KOPT-K1 (cell line): ENCODE measurements around the gene EXOC6.
"Not testable (repeated sequence)": the region's sequence is repeated elsewhere in the genome, so short reads cannot be mapped to it uniquely, and the experiment has no call there.

Experiments
- H3K27ac ChIP-seq: fragments of 200-600 bp; sonication (generic); 2 replicates; pipeline ENCODE4 v1.5.1; 2016; ENCODE audit warnings: antibody characterized with exemption, mild to moderate bottlenecking, low read depth, low read length; ENCODE audit not compliant: poor library complexity, severe bottlenecking
- H3K36me3 ChIP-seq: fragments of 200-600 bp; sonication (generic); 2 replicates; pipeline ENCODE4 v1.5.1; 2017; ENCODE audit warnings: antibody characterized with exemption, mild to moderate bottlenecking, low read length, moderate library complexity; ENCODE audit not compliant: insufficient read depth
- H3K9me3 ChIP-seq: fragments of 200-600 bp; sonication (generic); 2 replicates; pipeline ENCODE4 v1.5.1; 2017; ENCODE audit warnings: antibody characterized with exemption, low read length, mild to moderate bottlenecking; ENCODE audit not compliant: insufficient read depth, poor library complexity, severe bottlenecking

Gene EXOC6

DNA sequence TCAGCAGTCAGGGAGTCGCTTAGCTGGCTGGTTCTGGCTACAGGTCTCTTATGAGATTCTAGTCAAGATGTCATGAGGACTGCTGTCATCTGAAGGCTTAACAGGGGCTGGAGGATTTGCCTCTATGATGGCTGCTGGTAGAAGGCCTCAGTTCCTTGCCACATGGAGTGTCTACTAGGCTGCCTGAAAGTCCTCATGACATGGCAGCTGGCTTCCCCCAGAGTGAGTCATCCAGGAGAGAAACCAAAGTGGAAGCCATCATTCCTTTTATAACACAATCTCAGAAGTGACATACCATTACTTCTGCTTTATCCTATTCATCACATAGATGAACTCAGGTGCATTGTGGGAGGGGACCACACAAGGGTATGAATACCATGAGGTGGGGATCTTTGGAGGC, 75.1 kb downstream of the EXOC6 start:
- H3K27ac ChIP-seq, result no peak overlapping the region
- H3K36me3 ChIP-seq, result peaks cover 8% of the 10 kb centered on the region
- H3K9me3 ChIP-seq, result peaks cover 16% of the 10 kb centered on the region

DNA sequence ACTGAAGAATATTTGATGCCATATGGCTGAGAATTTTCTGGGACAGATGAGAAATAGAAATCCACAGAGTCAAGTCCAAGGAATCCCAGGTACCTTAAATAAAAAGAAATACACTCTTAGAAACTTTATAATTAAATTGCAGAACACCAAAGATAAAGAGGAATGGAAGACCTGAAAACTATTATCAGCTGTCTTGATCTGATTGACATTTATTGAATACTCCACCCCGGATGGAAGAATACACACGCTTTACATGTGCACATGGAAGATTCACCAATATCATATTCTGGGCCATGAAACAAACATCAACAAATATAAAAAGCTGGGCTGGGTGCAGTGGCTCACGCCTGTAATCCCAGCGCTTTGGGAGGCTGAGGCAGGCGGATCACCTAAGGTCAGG, 81.6 kb downstream of the EXOC6 start:
- Histone ChIP-seq H3K36me3 (peaks cover 30% of the 10 kb centered on the region), H3K9me3 (peaks cover 12% of the 10 kb centered on the region), H3K27ac (no peak overlapping the region)

DNA sequence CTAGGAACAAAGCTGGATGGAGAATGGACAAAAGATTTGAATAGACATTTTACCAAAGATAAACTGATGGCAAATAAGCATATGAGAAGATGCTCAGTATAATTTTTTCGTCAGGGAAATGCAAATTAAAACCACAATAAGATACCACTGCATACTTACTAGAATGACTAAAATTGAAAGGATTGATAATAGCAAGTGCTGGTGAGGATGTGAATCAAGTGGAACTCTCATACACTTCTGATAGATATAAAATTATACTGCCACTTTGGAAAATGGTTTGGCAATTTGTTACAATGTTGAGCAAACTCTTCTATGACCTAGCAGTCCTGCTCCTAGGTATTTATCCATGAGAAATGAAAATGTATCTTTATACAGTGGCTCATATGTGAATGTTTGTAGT, 83.3 kb downstream of the EXOC6 start:
- peaks cover 30% of the 10 kb centered on the region for H3K36me3 ChIP-seq
- no peak overlapping the region for H3K27ac ChIP-seq
- H3K9me3 ChIP-seq, result peaks cover 12% of the 10 kb centered on the region

DNA sequence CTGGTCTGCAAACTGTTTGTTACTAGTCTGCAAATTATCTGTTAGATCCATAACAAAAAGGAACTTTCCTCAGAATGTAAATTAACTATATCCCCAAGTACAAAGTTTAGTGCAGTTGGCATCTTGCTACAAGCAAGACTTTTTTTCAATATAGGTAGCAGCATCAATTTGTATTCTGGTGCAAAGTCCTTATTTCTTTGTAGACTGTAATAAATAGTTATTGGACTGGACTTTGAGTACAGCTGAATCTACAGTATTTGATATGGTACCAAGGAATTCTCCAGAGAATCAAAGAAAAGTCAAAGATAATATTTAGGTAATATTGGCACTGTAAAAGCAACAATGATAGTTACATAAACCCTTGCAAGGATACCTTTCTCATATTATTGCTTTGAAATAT, 89.6 kb downstream of the EXOC6 start:
- Histone ChIP-seq H3K27ac (no peak overlapping the region), H3K36me3 (peaks cover 5% of the 10 kb centered on the region), H3K9me3 (no peaks in the 10 kb centered on the region)

DNA sequence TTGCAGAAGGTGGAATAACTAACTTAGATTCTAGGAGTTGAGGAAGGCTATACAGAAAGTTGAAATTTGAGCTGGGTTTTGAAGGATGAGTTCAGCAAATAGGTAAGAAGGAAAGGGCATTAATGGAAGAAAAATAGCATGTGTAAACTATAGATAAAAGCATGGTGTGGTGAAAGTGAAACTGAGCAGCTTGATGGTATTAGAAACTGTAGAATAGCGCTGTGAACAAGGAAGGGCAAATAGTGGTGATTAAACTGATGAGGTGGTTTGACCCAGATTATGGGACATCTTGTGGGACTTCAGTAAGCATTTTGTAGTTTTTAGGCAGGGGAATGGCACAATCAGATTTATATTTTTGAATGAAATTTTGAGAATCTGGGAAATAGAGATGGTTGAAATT, 90.5 kb downstream of the EXOC6 start:
- Histone ChIP-seq H3K36me3 (peaks cover 5% of the 10 kb centered on the region), H3K27ac (no peak overlapping the region), H3K9me3 (no peaks in the 10 kb centered on the region)

DNA sequence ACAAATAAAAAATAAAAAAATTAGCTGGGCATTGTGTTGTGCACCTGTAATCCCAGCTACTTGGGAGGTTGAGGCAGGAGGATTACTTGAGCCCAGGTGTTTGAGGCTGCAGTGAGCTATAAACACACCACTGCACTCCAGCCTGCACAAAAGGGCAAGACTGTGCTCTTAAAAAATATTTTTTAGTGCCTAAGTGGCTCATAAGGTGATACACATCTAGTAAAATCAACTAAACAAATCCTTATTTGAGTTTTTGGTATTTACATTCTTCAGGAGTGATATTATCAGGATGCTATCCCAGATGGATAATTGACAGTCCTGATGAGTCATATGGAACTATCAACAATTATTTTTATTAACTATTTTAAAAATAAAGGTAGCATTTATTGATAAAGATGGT, 93.9 kb downstream of the EXOC6 start:
- Histone ChIP-seq H3K36me3 (peaks cover 12% of the 10 kb centered on the region), H3K9me3 (no peaks in the 10 kb centered on the region), H3K27ac (no peak overlapping the region)

DNA sequence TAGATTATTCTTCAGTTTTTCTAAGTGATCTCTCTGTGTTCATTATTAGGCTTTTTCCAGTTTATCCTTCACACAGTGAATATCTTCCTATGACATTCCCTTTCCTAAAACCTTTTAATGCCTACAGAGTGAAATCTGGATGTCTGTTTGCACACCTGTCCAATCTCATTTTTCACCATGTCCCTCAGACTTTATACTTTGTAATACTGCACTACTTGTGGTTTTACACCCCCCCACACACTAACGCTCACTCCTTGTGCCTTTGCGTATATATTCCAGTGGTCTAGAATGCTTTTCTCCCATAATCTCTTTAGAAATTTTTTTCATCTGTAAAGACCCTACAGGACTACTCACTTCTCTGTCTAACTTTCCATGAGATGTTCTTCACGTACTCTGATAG, 98.2 kb downstream of the EXOC6 start:
- Histone ChIP-seq H3K27ac (no peak overlapping the region), H3K9me3 (no peaks in the 10 kb centered on the region), H3K36me3 (peaks cover 18% of the 10 kb centered on the region)

DNA sequence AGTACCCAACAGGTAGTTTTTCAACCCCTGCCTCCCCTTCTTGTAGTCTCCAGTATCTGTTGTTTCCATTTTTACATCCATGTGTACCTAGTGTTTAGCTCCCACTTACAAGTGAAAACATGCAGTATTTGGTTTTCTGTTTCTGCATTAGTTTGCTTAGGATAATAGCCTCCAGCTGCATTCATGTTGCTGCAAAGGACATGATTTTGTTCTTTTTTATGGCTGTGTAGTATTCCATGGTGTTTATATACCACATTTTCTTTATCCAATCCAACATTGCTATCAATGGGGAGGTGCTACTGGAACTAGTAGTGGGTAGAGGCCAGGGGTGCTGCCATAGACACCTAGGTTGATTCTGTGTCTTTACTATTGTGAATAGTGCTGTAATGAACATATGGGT, 104.3 kb downstream of the EXOC6 start:
- peaks cover 30% of the 10 kb centered on the region for H3K36me3 ChIP-seq
- not testable (repeated sequence) for H3K9me3 ChIP-seq, H3K27ac ChIP-seq

DNA sequence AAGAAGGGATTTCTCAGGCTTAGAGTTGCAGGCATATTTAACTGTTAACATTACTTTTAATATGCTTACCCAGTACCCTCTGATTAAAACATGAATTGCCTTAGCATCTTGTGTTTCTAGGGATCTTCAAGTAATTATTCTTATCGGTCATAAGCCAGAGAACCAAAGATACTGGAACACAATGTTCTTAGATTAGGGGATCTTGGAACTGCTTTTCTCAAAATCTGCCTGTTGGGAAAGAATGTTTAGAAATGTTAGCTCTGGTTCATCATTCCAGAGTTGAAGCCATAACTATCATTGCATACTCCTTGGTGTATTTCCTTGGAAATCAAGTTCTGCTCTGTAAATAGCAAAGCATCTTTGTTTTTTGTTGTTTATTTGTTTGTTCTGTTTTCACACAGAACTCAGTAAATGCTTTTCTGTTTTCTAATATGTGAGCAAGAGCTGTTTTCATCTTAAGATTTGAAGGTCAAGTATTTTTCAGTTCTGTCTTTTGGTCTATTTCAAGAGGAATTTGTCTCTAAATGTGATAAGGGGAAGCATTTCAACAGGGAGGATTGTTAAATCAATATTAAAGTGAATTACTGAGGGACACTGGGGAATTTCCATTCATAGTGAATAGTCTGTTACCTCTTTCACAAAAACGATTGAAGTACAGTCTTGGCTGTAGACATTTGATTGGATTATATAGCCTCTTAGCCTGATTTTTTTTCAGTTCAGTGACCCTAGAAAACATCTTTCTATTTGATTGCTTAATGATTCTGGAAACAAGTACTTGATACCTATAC, 109.1 kb downstream of the EXOC6 start:
- Histone ChIP-seq H3K9me3 (no peaks in the 10 kb centered on the region), H3K27ac (no peak overlapping the region), H3K36me3 (peaks cover 22% of the 10 kb centered on the region)

DNA sequence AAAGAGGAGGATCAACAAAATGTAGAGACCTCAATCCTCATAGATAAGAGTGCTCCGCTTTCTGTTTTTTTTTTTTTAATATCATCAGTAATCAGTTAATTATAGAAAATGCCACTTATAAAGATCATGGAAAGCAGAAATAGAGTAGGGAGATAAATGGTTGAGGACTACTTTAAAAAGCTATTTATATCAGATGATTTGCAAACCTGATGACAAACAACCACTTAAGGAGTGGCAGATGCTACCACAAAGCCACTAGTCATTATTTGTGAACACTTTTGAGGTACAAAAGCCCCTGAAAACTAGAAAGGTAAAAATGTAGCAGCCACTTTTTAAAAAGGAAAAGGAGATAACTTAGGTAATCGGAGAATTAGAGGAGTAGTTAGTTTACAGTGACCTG, 113.3 kb downstream of the EXOC6 start:
- H3K36me3 ChIP-seq, result peaks cover 6% of the 10 kb centered on the region; the same call in 1 of the 2 replicates
- no peak overlapping the region for H3K27ac ChIP-seq

DNA sequence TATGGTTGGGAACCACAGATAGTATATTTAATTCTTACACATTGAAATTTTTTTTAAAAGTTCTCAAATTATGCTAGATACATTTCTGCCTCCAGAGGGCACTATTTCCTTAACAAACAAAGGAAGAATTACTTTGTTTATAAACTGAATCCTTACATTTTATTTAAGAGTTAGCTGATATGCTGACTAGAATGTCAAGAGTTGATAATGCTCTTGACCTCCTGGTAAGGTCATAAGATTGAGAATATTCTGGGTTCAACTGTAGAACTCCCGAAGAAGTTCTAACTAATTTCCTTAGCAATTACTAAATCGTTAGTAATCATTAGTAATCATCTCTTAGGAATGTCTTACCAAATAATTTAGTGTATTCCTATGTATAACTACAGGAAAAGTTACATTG, 117.0 kb downstream of the EXOC6 start:
- H3K27ac ChIP-seq, result no peak overlapping the region
- H3K9me3 ChIP-seq, result no peaks in the 10 kb centered on the region

More for the DNA sequence above, 113.3 kb downstream of the EXOC6 start:
- no peaks in the 10 kb centered on the region for H3K9me3 ChIP-seq

DNA sequence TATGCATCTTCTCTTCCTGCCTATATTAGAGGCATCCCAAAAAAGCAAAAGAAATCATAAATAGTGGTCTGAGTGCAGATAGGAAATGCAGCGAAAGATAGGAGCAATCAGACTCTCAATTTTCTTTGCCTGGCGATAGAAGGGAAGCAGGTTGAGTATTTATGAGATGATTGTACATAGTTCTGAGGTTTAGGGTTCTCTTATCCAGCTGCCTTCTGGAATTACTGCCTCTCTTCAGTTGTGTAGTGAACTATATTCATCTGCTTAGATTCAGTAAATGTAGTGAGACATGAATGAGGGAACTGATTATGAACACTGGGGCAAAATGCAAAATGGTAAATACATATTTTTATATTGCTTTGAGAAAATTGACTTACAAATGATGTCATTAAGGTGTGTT, 119.3 kb downstream of the EXOC6 start:
- Histone ChIP-seq H3K9me3 (peaks cover 3% of the 10 kb centered on the region), H3K27ac (no peak overlapping the region)

More for the DNA sequence above, 117.0 kb downstream of the EXOC6 start:
- no peaks in the 10 kb centered on the region for H3K36me3 ChIP-seq

DNA sequence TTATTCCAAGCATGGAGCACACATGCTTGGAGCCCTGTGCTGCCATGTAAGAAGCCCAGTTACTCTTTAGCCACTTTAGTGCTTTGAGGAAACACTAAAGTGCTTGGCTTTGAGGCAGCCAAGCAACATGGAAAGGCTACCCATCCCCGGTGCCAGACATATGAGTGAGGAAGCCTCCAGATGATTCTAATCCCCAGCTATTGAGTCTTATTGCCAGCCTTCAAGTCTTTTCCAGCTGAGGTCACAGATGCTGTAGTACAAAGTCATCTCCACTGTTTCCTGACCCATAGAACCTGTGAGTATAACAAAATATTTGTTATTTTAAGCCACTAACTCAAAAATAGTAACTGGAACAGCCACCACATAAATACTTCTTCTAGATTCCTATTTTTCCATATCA, 120.8 kb downstream of the EXOC6 start:
- no peak overlapping the region for H3K27ac ChIP-seq
- peaks cover 7% of the 10 kb centered on the region for H3K9me3 ChIP-seq
- H3K36me3 ChIP-seq, result peaks cover 8% of the 10 kb centered on the region; the same call in 1 of the 2 replicates

More for the DNA sequence above, 119.3 kb downstream of the EXOC6 start:
- peaks cover 8% of the 10 kb centered on the region; the same call in 1 of the 2 replicates for H3K36me3 ChIP-seq

DNA sequence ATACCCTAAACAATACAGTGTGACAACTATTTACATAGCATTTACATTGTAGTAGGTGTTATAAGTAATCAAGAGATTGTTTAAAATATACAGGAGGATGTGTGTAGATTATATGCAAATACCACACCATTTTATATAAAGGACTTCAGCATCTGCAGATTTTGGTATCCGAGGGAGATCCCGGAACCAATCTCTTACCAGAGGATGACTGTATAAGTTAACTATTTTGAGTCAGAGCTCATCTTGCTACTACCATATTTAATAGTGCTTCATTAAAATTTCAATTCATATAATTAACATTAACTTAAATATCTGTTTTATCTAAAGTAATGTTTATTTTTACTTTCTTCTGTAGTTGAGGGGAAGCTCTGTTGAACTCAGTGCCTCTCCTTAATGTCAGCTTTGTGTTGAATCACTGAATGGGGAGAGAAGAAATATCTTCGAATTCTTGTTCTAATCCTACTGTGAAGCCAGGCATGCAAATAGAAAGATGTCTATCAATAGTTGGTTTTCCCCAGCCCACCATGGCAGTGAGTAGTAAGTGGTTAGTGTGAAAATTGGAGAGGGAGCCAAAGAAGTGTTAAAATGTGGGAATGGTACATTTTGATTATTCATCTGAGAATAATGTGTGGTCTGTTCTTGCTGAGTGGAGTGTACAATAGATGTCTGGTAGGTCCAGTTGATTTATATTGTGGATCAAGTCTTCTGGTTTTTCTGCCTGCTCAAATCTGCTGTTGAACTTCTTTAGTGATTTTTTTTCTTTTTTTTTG, 122.2 kb downstream of the EXOC6 start:
- no peak overlapping the region for H3K27ac ChIP-seq
- peaks cover 8% of the 10 kb centered on the region; the same call in 1 of the 2 replicates for H3K36me3 ChIP-seq
- peaks cover 7% of the 10 kb centered on the region for H3K9me3 ChIP-seq

DNA sequence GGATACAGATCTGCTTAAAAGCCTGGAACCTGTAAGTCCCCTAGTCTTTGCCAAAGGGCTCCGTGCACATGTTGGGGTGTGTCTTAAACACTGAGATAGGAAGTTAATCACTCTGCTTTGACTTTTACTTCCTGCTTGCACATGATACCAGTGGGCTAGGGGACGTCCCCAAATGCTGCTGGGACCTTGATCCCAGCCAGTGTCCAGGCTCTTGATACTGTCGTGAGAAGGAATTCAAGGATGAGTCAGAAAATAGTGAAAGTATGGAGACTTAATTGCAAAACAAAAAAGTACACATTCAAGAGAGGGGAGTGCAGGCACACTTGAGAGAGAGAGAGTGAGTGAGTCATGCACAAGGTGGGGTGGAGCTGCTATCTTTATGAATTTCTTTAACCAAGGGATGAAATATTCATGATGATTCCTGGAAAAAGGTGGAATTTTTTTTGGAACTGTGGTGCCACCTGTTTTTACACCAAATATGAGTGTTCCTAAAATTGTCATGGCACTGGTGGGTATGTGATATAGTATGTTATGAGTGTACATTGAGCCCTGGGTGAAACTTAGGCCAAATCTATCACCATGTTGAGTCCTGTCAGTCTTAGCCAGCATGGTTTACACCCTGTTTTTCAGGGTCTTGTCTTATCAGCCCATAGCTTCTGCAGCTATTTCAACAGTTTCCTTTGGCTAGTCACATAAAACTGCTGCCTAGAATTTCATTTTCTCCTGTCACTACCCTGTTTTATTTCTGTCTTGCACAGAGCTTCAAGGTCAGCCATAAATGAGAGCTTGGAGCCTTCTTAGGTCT, 123.9 kb downstream of the EXOC6 start:
- no peak overlapping the region for H3K27ac ChIP-seq
- H3K36me3 ChIP-seq, result peaks cover 8% of the 10 kb centered on the region; the same call in 1 of the 2 replicates
- peaks cover 7% of the 10 kb centered on the region for H3K9me3 ChIP-seq
